Measurements from ENCODE around the gene DYDC2. TPM values are rescaled to one million over a fixed set of nuclear protein-coding genes. Genes with fewer than 3 reads are reported as not detected.

The DYDC2 gene
- total RNA-seq, 4 donors from 2014 or later: not detected

DNA sequence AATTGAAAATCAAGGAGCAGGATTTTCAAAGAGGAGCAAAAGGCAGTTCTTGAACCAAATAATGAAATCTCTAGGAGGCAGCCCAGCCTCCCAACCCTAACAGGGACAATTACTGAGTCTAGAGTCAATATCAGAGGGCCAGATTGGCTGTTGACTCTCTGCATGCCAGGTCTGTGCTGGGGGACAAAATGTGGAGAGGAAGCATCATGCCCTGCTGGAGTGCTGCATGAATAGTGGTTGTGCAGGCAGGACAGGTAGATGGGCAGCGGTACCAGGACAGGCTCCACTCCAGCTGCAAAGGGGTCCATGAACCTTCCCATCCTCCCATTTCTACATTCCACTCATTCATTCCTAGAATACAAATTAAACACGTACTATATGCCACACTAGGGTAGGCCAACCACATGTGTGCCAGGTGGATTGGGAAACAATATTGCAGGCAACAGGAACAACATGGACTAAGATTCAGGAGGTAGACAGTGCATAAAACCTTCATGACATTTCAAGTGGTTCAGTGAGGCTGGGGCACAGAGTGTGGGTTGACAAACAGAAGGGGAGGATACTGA, 36.8 kb upstream of the DYDC2 start:
- in situ Hi-C loops (cut with MboI; ENCODE audit: low sequenced_read_pairs in 4 of 4): no loop called here
- H3K27me3 ChIP-seq: no peaks in the 10 kb centered on the region
- H3K9me3 ChIP-seq: no peaks in the 10 kb centered on the region
- DNase-seq (no peak), ATAC-seq (no peak)
- H3K36me3 ChIP-seq: no peaks in the 10 kb centered on the region
- intact Hi-C loops (cut with DNase I; ENCODE audit: low total_unique reads): no loop called here
- no peak overlapping the region for H3K4me3 ChIP-seq
- no peaks in the 10 kb centered on the region for H3K4me1 ChIP-seq
- TF ChIP-seq, protein P1, sequence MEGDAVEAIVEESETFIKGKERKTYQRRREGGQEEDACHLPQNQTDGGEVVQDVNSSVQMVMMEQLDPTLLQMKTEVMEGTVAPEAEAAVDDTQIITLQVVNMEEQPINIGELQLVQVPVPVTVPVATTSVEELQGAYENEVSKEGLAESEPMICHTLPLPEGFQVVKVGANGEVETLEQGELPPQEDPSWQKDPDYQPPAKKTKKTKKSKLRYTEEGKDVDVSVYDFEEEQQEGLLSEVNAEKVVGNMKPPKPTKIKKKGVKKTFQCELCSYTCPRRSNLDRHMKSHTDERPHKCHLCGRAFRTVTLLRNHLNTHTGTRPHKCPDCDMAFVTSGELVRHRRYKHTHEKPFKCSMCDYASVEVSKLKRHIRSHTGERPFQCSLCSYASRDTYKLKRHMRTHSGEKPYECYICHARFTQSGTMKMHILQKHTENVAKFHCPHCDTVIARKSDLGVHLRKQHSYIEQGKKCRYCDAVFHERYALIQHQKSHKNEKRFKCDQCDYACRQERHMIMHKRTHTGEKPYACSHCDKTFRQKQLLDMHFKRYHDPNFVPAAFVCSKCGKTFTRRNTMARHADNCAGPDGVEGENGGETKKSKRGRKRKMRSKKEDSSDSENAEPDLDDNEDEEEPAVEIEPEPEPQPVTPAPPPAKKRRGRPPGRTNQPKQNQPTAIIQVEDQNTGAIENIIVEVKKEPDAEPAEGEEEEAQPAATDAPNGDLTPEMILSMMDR (IDR thresholded peaks at IDR 0.05 in 4 of 5, conservative IDR thresholded peaks at IDR 0.05 in 1 of 5): no peak
- no peak for TF ChIP-seq POLR2A (IDR thresholded peaks at IDR 0.05)
- no peak overlapping the region for H3K27ac ChIP-seq

DNA sequence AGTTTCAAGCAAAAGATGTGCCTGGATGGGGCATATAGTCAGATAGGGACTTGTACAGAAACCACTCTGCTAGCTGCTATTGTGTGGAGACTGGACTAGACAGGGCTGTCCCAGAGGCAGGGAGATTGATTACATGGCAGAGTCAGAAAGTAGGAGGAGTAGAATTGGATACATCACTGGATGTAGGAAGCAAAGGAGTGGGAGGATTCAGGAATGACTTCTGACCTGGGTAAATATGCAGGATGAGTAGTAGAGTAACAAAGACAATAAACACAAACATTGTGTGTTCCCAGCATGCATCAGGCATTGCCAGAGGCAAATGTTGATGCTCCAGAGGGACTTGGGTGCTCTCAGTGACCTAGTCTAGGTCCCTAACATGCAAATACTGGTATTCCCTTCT, 36.2 kb upstream of the DYDC2 start:
- in situ Hi-C loops (cut with MboI; ENCODE audit: low sequenced_read_pairs in 4 of 4): no loop called here
- Histone ChIP-seq H3K27me3 (no peaks in the 10 kb centered on the region), H3K9me3 (no peaks in the 10 kb centered on the region), H3K4me3 (no peak overlapping the region), H3K4me1 (no peaks in the 10 kb centered on the region), H3K27ac (no peak overlapping the region), H3K36me3 (no peaks in the 10 kb centered on the region)
- TF ChIP-seq, protein P1 (IDR thresholded peaks at IDR 0.05 in 4 of 5, conservative IDR thresholded peaks at IDR 0.05 in 1 of 5): no peak
- no peak for TF ChIP-seq POLR2A (IDR thresholded peaks at IDR 0.05)
- intact Hi-C loops (cut with DNase I; ENCODE audit: low total_unique reads): no loop called here
- ATAC-seq (no peak), DNase-seq (no peak)

DNA sequence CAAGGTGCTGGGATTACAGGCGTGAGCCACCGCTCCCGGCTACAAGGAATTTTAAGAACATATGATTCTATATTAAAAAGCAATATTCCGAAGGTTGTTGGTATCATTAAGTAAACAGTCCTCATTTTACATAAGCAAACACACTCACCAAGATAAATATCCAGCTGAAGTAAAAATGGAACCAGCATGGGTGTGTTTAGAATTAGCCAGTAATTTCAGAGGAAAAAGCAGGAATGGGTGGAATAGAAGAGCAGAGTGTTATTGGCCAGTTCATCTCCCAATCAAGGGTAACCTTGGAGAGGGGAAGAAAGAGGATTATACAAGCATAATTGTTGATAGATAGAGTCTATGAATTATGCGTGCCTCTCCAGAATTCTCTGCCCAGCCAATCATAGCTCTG, 35.4 kb upstream of the DYDC2 start:
- TF ChIP-seq, protein P1 (IDR thresholded peaks at IDR 0.05 in 4 of 5, conservative IDR thresholded peaks at IDR 0.05 in 1 of 5): no peak
- no peak for TF ChIP-seq POLR2A (IDR thresholded peaks at IDR 0.05)
- no peaks in the 10 kb centered on the region for H3K36me3 ChIP-seq
- H3K9me3 ChIP-seq: no peaks in the 10 kb centered on the region
- H3K27me3 ChIP-seq: no peaks in the 10 kb centered on the region
- H3K4me1 ChIP-seq: no peaks in the 10 kb centered on the region
- H3K4me3 ChIP-seq: no peak overlapping the region
- no peak overlapping the region for H3K27ac ChIP-seq
- in situ Hi-C loops (cut with MboI; ENCODE audit: low sequenced_read_pairs in 4 of 4) (no loop called here), intact Hi-C loops (cut with DNase I; ENCODE audit: low total_unique reads) (no loop called here)
- no peak for DNase-seq
- ATAC-seq: no peak

DNA sequence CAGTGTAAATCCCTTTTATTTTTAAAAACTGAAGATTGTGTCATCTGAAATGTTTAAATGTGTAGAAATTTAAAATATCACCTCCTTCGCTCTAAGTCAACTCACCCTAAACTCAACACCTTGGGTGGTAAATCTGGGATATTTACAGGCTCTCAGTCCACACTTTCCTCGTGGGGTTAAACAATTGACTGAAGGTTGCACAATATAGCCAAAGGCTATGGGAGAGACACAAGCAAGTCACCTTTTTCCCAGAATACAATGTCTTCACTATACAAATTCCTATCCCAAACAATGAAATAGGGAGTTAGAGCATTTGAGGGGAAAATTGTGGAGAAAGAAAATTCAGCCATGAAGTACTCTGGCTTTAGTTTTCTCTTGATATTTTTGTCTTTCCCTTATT, 34.4 kb upstream of the DYDC2 start:
- intact Hi-C loops (cut with DNase I; ENCODE audit: low total_unique reads): no loop called here
- no peak for ATAC-seq
- TF ChIP-seq, protein P1 (IDR thresholded peaks at IDR 0.05 in 4 of 5, conservative IDR thresholded peaks at IDR 0.05 in 1 of 5): no peak
- TF ChIP-seq POLR2A (IDR thresholded peaks at IDR 0.05): no peak
- no peak overlapping the region for H3K4me3 ChIP-seq
- no peak for DNase-seq
- no peaks in the 10 kb centered on the region for H3K36me3 ChIP-seq
- in situ Hi-C loops (cut with MboI; ENCODE audit: low sequenced_read_pairs in 4 of 4): no loop called here
- H3K27ac ChIP-seq: no peak overlapping the region
- H3K9me3 ChIP-seq: no peaks in the 10 kb centered on the region
- no peaks in the 10 kb centered on the region for H3K4me1 ChIP-seq
- no peaks in the 10 kb centered on the region for H3K27me3 ChIP-seq

DNA sequence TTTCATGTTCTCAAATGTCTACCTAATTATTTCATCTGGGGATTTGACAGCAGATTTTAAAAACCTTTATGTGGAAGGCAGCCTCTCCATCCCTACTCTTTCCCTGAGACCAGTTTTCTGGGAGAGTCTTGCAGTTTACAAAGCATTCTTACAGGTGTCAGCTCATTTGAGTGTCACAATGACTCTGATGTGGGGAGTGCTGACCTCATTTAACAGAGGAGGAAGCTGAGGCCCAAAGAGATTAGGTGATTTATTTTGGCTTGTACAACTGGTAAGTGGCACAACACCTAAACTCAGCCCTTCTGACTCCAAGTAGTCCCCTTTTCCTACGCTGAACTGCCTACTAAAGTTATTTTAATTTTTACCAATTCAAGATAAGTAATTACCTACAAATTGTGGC, 33.9 kb upstream of the DYDC2 start:
- DNase-seq (no peak), ATAC-seq (no peak)
- Histone ChIP-seq H3K4me3 (no peak overlapping the region), H3K36me3 (no peaks in the 10 kb centered on the region), H3K27ac (no peak overlapping the region), H3K9me3 (no peaks in the 10 kb centered on the region), H3K27me3 (no peaks in the 10 kb centered on the region), H3K4me1 (no peaks in the 10 kb centered on the region)
- intact Hi-C loops (cut with DNase I; ENCODE audit: low total_unique reads): no loop called here
- no peak for TF ChIP-seq POLR2A (IDR thresholded peaks at IDR 0.05)
- TF ChIP-seq, protein P1 (IDR thresholded peaks at IDR 0.05 in 4 of 5, conservative IDR thresholded peaks at IDR 0.05 in 1 of 5): no peak
- in situ Hi-C loops (cut with MboI; ENCODE audit: low sequenced_read_pairs in 4 of 4): no loop called here

All from gastrocnemius medialis (tissue), 4 donors.